GM12874 (cell line): Measurements from ENCODE around the gene RPA1.

Source experiments
- CTCF ChIP-seq: IDR thresholded peaks from 2 replicates; pipeline ENCODE4 v1.5.1; 2011; ENCODE audit warnings: low read depth, mild to moderate bottlenecking, control low read depth, low read length, moderate library complexity; ENCODE audit not compliant: insufficient read depth

The RPA1 gene

GRCh38 chr17:1789936-1790335 lies 39.9 kb upstream of the RPA1 start:
- TF ChIP-seq CTCF, result no peak

- no peak for TF ChIP-seq CTCF
Observed at GRCh38 chr17:1792495-1793446, 37.0 kb upstream of the RPA1 start.

GRCh38 chr17:1793447-1793806 lies 36.4 kb upstream of the RPA1 start:
- no peak for TF ChIP-seq CTCF

GRCh38 chr17:1796800-1797199 lies 33.0 kb upstream of the RPA1 start:
- TF ChIP-seq CTCF, result no peak

- no peak for TF ChIP-seq CTCF
Observed at GRCh38 chr17:1797323-1797722, 32.5 kb upstream of the RPA1 start.

- TF ChIP-seq CTCF, result no peak
Observed at GRCh38 chr17:1800240-1800639, 29.6 kb upstream of the RPA1 start.

- TF ChIP-seq CTCF, result no peak
Observed at GRCh38 chr17:1800712-1801111, 29.1 kb upstream of the RPA1 start.
